ENCODE measurements around the gene NRIP1. TPM values are rescaled to one million over a fixed set of nuclear protein-coding genes. Genes with fewer than 3 reads are reported as not detected.

The NRIP1 gene
- polyA plus RNA-seq, 1 donor (not counting 4 experiments of a cell fraction or from before 2014, with no cell fraction given): 25.5 TPM

GRCh38 chr21:15098908-15099307 lies 34.1 kb upstream of the NRIP1 start:
- Histone ChIP-seq H3K27ac (ENCODE audit: control insufficient read depth, insufficient read depth, low read length) (no peak overlapping the region), H3K36me3 (ENCODE audit: control insufficient read depth in 2 of 2, extremely low read depth in 1 of 2, insufficient read depth in 2 of 2, low read length in 2 of 2) (no peaks in the 10 kb centered on the region), H3K4me1 (ENCODE audit: control insufficient read depth, extremely low read depth, insufficient read depth, low read length) (no peaks in the 10 kb centered on the region), H3K4me2 (ENCODE audit: control insufficient read depth, extremely low read depth, insufficient read depth, low read depth, low read length) (no peak overlapping the region), H3K9ac (ENCODE audit: control insufficient read depth, extremely low read depth, insufficient read depth, low read length) (no peak overlapping the region), H3K27me3 (ENCODE audit: control insufficient read depth, extremely low read depth, insufficient read depth, low read length) (no peaks in the 10 kb centered on the region), H4K20me1 (ENCODE audit: control insufficient read depth, extremely low read depth, insufficient read depth, low read length) (no peaks in the 10 kb centered on the region), H3K9me1 (ENCODE audit: control insufficient read depth, extremely low read depth, insufficient read depth, low read length) (no peaks in the 10 kb centered on the region), H3K79me2 (ENCODE audit: control insufficient read depth, insufficient read depth, low read length) (no peaks in the 10 kb centered on the region), H3K9me3 (ENCODE audit: control insufficient read depth, low read depth, low read length) (no peaks in the 10 kb centered on the region), H2AFZ (ENCODE audit: control insufficient read depth, low read length) (no peak overlapping the region), H3K4me3 (ENCODE audit: control insufficient read depth in 2 of 3, extremely low read depth in 1 of 3, insufficient read depth in 2 of 3, low read depth in 1 of 3, low read length in 3 of 3) (no peak overlapping the region)
- FAIRE-seq: no peak
- TF ChIP-seq, protein P1, sequence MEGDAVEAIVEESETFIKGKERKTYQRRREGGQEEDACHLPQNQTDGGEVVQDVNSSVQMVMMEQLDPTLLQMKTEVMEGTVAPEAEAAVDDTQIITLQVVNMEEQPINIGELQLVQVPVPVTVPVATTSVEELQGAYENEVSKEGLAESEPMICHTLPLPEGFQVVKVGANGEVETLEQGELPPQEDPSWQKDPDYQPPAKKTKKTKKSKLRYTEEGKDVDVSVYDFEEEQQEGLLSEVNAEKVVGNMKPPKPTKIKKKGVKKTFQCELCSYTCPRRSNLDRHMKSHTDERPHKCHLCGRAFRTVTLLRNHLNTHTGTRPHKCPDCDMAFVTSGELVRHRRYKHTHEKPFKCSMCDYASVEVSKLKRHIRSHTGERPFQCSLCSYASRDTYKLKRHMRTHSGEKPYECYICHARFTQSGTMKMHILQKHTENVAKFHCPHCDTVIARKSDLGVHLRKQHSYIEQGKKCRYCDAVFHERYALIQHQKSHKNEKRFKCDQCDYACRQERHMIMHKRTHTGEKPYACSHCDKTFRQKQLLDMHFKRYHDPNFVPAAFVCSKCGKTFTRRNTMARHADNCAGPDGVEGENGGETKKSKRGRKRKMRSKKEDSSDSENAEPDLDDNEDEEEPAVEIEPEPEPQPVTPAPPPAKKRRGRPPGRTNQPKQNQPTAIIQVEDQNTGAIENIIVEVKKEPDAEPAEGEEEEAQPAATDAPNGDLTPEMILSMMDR (optimal IDR thresholded peaks at IDR 0.05 in 1 of 3, IDR thresholded peaks at IDR 0.05 in 1 of 3, conservative IDR thresholded peaks at IDR 0.05 in 1 of 3; ENCODE audit: extremely low read depth in 1 of 3, insufficient read depth in 2 of 3, low read length in 3 of 3): no peak
- TF ChIP-seq EZH2 (IDR thresholded peaks at IDR 0.05; ENCODE audit: low read length): no peak
- DNase-seq (ENCODE audit: low read depth, low spot score): no peak
- dilution Hi-C loops (cut with MboI; ENCODE audit: extremely low pct_ligation_motif_present, low sequenced_read_pairs): no loop called here

- FAIRE-seq (no peak), DNase-seq (ENCODE audit: low read depth, low spot score) (no peak)
- Histone ChIP-seq H3K36me3 (ENCODE audit: control insufficient read depth in 2 of 2, extremely low read depth in 1 of 2, insufficient read depth in 2 of 2, low read length in 2 of 2) (no peaks in the 10 kb centered on the region), H3K27me3 (ENCODE audit: control insufficient read depth, extremely low read depth, insufficient read depth, low read length) (no peaks in the 10 kb centered on the region), H4K20me1 (ENCODE audit: control insufficient read depth, extremely low read depth, insufficient read depth, low read length) (no peaks in the 10 kb centered on the region), H3K4me3 (ENCODE audit: control insufficient read depth in 2 of 3, extremely low read depth in 1 of 3, insufficient read depth in 2 of 3, low read depth in 1 of 3, low read length in 3 of 3) (no peak overlapping the region), H3K27ac (ENCODE audit: control insufficient read depth, insufficient read depth, low read length) (no peak overlapping the region), H3K4me2 (ENCODE audit: control insufficient read depth, extremely low read depth, insufficient read depth, low read depth, low read length) (no peak overlapping the region), H3K4me1 (ENCODE audit: control insufficient read depth, extremely low read depth, insufficient read depth, low read length) (no peaks in the 10 kb centered on the region), H2AFZ (ENCODE audit: control insufficient read depth, low read length) (no peak overlapping the region), H3K9ac (ENCODE audit: control insufficient read depth, extremely low read depth, insufficient read depth, low read length) (no peak overlapping the region), H3K9me3 (ENCODE audit: control insufficient read depth, low read depth, low read length) (no peaks in the 10 kb centered on the region), H3K9me1 (ENCODE audit: control insufficient read depth, extremely low read depth, insufficient read depth, low read length) (no peaks in the 10 kb centered on the region), H3K79me2 (ENCODE audit: control insufficient read depth, insufficient read depth, low read length) (no peaks in the 10 kb centered on the region)
- dilution Hi-C loops (cut with MboI; ENCODE audit: extremely low pct_ligation_motif_present, low sequenced_read_pairs): no loop called here
- TF ChIP-seq, protein P1 (optimal IDR thresholded peaks at IDR 0.05 in 1 of 3, IDR thresholded peaks at IDR 0.05 in 1 of 3, conservative IDR thresholded peaks at IDR 0.05 in 1 of 3; ENCODE audit: extremely low read depth in 1 of 3, insufficient read depth in 2 of 3, low read length in 3 of 3): no peak
- TF ChIP-seq EZH2 (IDR thresholded peaks at IDR 0.05; ENCODE audit: low read length): no peak
Measured at GRCh38 chr21:15098181-15098580, 33.4 kb upstream of the NRIP1 start.
